A549 (cell line): Measurements from ENCODE around the gene CALHM3. TPM values are rescaled to one million over a fixed set of nuclear protein-coding genes. Genes with fewer than 3 reads are reported as not detected.
A peak's percentile ranks its signal among the peaks of the same experiment; 100 is the strongest.

Source experiments
- ATAC-seq, 2 experiments: fragments of 200-7000 bp in 1 of 2; fragments of >200 bp in 1 of 2; cut with Nextera tagmentation in 1 of 2; cut with Tn5 transposase in 1 of 2; 3 replicates each; pipeline versions ENCODE4 v1.8.0 to v1.9.1; 2018 to 2020; ENCODE audit warnings: mild to moderate bottlenecking in 1 of 2, moderate library complexity in 1 of 2
- CTCF ChIA-PET: fragments of 300-600 bp; sonication (Branson Sonifier 250); formaldehyde crosslinking; extraction: SDS; loops from one replicate; lab custom pipeline; 2021; ENCODE audit warnings: antibody characterized with exemption, inconsistent platforms; lab: Yijun Ruan, JAX
- POLR2A ChIA-PET: fragments of 350-600 bp; formaldehyde crosslinking; extraction: SDS; loops from one replicate; lab custom pipeline; 2021; ENCODE audit warnings: antibody characterized with exemption, inconsistent platforms; lab: Yijun Ruan, JAX
- DNase-seq, 2 experiments: peaks; one replicate each; pipeline versions ENCODE4 v3.0.0 to v3.0.0-alpha.2; 2011 to 2016; ENCODE audit warnings: low read depth in 1 of 2, low spot score in 1 of 2
- FAIRE-seq: peaks from 2 replicates; lab custom pipeline; 2011; peaks lifted over from hg19 to GRCh38; lab: Jason Lieb, UNC
- H3K27ac ChIP-seq, 2 experiments: fragments of >200 bp; sonication (Bioruptor Twin); formaldehyde crosslinking; 3 replicates each; pipeline ENCODE4 v1.5.1; 2016 to 2017
- H3K4me1 ChIP-seq: fragments of >200 bp; sonication (Bioruptor Twin); formaldehyde crosslinking; 3 replicates; pipeline ENCODE4 v1.6.1; 2016
- H3K4me2 ChIP-seq: fragments of >200 bp; sonication (Bioruptor Twin); formaldehyde crosslinking; 3 replicates; pipeline ENCODE4 v1.6.1; 2016
- H3K4me3 ChIP-seq: fragments of >200 bp; sonication (Bioruptor Twin); formaldehyde crosslinking; 3 replicates; pipeline ENCODE4 v1.5.1; 2016
- H3K9me3 ChIP-seq: fragments of >200 bp; sonication (Bioruptor Twin); formaldehyde crosslinking; 3 replicates; pipeline ENCODE4 v1.6.1; 2016
- CHD2 ChIP-seq: fragments of 150-350 bp; IDR thresholded peaks from 2 replicates; pipeline ENCODE4 v1.6.1; 2014; ENCODE audit warnings: low read length; ENCODE audit not compliant: partially characterized antibody
- CTCF ChIP-seq: fragments of >200 bp; sonication (Bioruptor Twin); formaldehyde crosslinking; IDR thresholded peaks from 3 replicates; pipeline ENCODE4 v1.5.1; 2016
- E2F6 ChIP-seq: IDR thresholded peaks from 2 replicates; pipeline ENCODE4 v1.6.1; 2012; ENCODE audit warnings: low read depth, borderline replicate concordance
- EHF ChIP-seq: fragments of 250-450 bp; sonication (Bioruptor Pico); IDR thresholded peaks from 2 replicates; pipeline ENCODE4 v1.5.0; 2020; ENCODE audit warnings: mild to moderate bottlenecking
- EP300 ChIP-seq, 2 experiments: fragments of >200 bp; sonication (Bioruptor Twin); formaldehyde crosslinking; IDR thresholded peaks; 2 replicates in 1 of 2; 3 replicates in 1 of 2; pipeline ENCODE4 v1.6.1; 2016 to 2017
- FOSB ChIP-seq: fragments of 250-450 bp; sonication (Bioruptor Pico); IDR thresholded peaks from 2 replicates; pipeline ENCODE4 v1.5.0; 2020; ENCODE audit warnings: mild to moderate bottlenecking, moderate library complexity
- FOSL2 ChIP-seq, 2 experiments: fragments of 450-650 bp in 1 of 2; fragments of >200 bp in 1 of 2; sonication (Bioruptor Twin) in 1 of 2; formaldehyde crosslinking; IDR thresholded peaks; 2 replicates each; pipeline versions ENCODE4 v1.5.0 to v1.6.1; 2016 to 2020; ENCODE audit warnings: mild to moderate bottlenecking in 1 of 2, moderate library complexity in 1 of 2
- GATA3 ChIP-seq: IDR thresholded peaks from 2 replicates; pipeline ENCODE4 v1.6.1; 2012; ENCODE audit warnings: borderline replicate concordance
- HDAC2 ChIP-seq: fragments of 200-600 bp; sonication (generic); IDR thresholded peaks from 2 replicates; pipeline ENCODE4 v1.6.1; 2016
- HMGXB4 ChIP-seq: fragments of 250-450 bp; sonication (Bioruptor Pico); IDR thresholded peaks from 2 replicates; pipeline ENCODE4 v1.5.0; 2021; ENCODE audit warnings: mild to moderate bottlenecking, moderate library complexity, borderline replicate concordance
- JUN ChIP-seq, 2 experiments: fragments of >200 bp; sonication (Bioruptor Twin); formaldehyde crosslinking; IDR thresholded peaks; 2 replicates in 1 of 2; 3 replicates in 1 of 2; pipeline ENCODE4 v1.6.1; 2016 to 2017
- JUNB ChIP-seq: fragments of >200 bp; sonication (Bioruptor Twin); formaldehyde crosslinking; IDR thresholded peaks from 2 replicates; pipeline ENCODE4 v1.6.1; 2016
- KDM1A ChIP-seq: fragments of 200-600 bp; sonication (generic); IDR thresholded peaks from 2 replicates; pipeline ENCODE4 v1.6.1; 2016; ENCODE audit warnings: low read depth, mild to moderate bottlenecking
- MAFK ChIP-seq: fragments of 450-650 bp; IDR thresholded peaks from 2 replicates; pipeline ENCODE4 v1.6.1; 2014; ENCODE audit not compliant: partially characterized antibody
- MAX ChIP-seq: IDR thresholded peaks from 2 replicates; pipeline ENCODE4 v1.6.1; 2012
- MYC ChIP-seq: IDR thresholded peaks from 2 replicates; pipeline ENCODE4 v1.6.1; 2012; ENCODE audit warnings: mild to moderate bottlenecking, inconsistent platforms, low read length, improper control_type of control experiment, borderline replicate concordance
- NFE2L2 ChIP-seq: fragments of 150-350 bp; conservative IDR thresholded peaks from 2 replicates; pipeline ENCODE4 v1.6.1; 2014; ENCODE audit warnings: low read length
- NR3C1 ChIP-seq: fragments of >200 bp; sonication (Bioruptor Twin); formaldehyde crosslinking; IDR thresholded peaks from 3 replicates; pipeline ENCODE4 v1.6.1; 2017
- POLR2AphosphoS2 ChIP-seq: conservative IDR thresholded peaks from 2 replicates; pipeline ENCODE4 v1.6.1; 2012; ENCODE audit warnings: low read length, improper control_type of control experiment, inconsistent platforms
- RARB ChIP-seq: fragments of 250-450 bp; sonication (Bioruptor Pico); IDR thresholded peaks from 2 replicates; pipeline ENCODE4 v1.8.0; 2021; ENCODE audit warnings: mild to moderate bottlenecking, moderate library complexity
- RCOR1 ChIP-seq: fragments of 150-350 bp; IDR thresholded peaks from 2 replicates; pipeline ENCODE4 v1.6.1; 2014; ENCODE audit warnings: antibody characterized with exemption, low read length, low read depth
- RNF2 ChIP-seq: fragments of 200-600 bp; sonication (generic); IDR thresholded peaks from 2 replicates; pipeline ENCODE4 v1.6.1; 2016; ENCODE audit warnings: low read depth, mild to moderate bottlenecking, antibody characterized with exemption, moderate library complexity, borderline replicate concordance
- SREBF2 ChIP-seq: fragments of 450-650 bp; IDR thresholded peaks from 2 replicates; pipeline ENCODE4 v1.6.1; 2014; ENCODE audit warnings: mild to moderate bottlenecking, moderate library complexity
- TFCP2L1 ChIP-seq: fragments of 250-450 bp; sonication (Bioruptor Pico); IDR thresholded peaks from 2 replicates; pipeline ENCODE4 v1.5.0; 2021; ENCODE audit warnings: mild to moderate bottlenecking
- TP53 ChIP-seq: fragments of 250-450 bp; sonication (Bioruptor Pico); IDR thresholded peaks from 2 replicates; pipeline ENCODE4 v1.5.0; 2021; ENCODE audit warnings: mild to moderate bottlenecking, moderate library complexity
- ZFP36 ChIP-seq: fragments of 450-650 bp; IDR thresholded peaks from 2 replicates; pipeline ENCODE4 v1.6.1; 2014; ENCODE audit warnings: borderline replicate concordance; ENCODE audit not compliant: partially characterized antibody
- ZNF302 ChIP-seq: fragments of 250-450 bp; sonication (Bioruptor Pico); IDR thresholded peaks from 2 replicates; pipeline ENCODE4 v1.9.0; 2021; ENCODE audit warnings: inconsistent platforms, mild to moderate bottlenecking, moderate library complexity
- WGBS: methylation state at CpG from one replicate; pipeline ENCODE4 v1.1.6; 2017; ENCODE audit errors: missing lambda C conversion rate; 5-methylcytosine and 5-hydroxymethylcytosine counted together
- polyA plus RNA-seq, 4 experiments: library from polyadenylated mRNA; depleted of rRNA in 3 of 4; stranded (reverse); fragments of >200 nt; fragmentation: RNase III in 1 of 4; extraction: RNeasy Plus Mini Kit Qiagen cat#74134 plus additional on column Dnase treatment in 1 of 4; gene quantifications; 2 replicates in 3 of 4; 3 replicates in 1 of 4; pipeline ENCODE4 v1.2.3, GENCODE V29; 2011 to 2017
- TF ChIP-seq, protein P1 (sequence below): IDR thresholded peaks from 2 replicates; pipeline ENCODE4 v1.6.1; 2012
- TF ChIP-seq, protein P2 (sequence below): fragments of >200 bp; sonication (Bioruptor Twin); formaldehyde crosslinking; IDR thresholded peaks from 2 replicates; pipeline ENCODE4 v1.6.1; 2016
- TF ChIP-seq, protein P3 (sequence below): fragments of 200-600 bp; sonication (generic); IDR thresholded peaks from 2 replicates; pipeline ENCODE4 v1.6.1; 2016; ENCODE audit warnings: antibody characterized with exemption, mild to moderate bottlenecking, moderate library complexity

CALHM3 gene
- polyA plus RNA-seq, 2 of the 4 experiments (the other 2 are of a cell fraction) = 0.08 to 0.21 TPM

GRCh38 chr10:103431902-103432301, 47.1 kb downstream of the CALHM3 start:
- ATAC-seq (peak in 1 of 2 experiments; percentile 64; a peak in 3 of 6 replicates), DNase-seq (no peak), FAIRE-seq (no peak)
- H3K9me3 ChIP-seq = no peaks in the 10 kb centered on the region
- H3K4me3 ChIP-seq = no peak overlapping the region
- no peak overlapping the region for H3K4me2 ChIP-seq
- H3K4me1 ChIP-seq = peaks cover 7% of the 10 kb centered on the region; the same call in 2 of the 3 replicates
- ChIA-PET POLR2A (no interaction called here), CTCF (interaction anchor here (0.5 to 5.3 kb wide), 4 partner anchors 15 to 433 kb away, joined by 3 to 24 read pairs (median 6); no protein-coding TSS in a partner anchor)
- 36% methylated on average over 8 of the region's 8 CpGs for WGBS
- TF ChIP-seq, protein P1, sequence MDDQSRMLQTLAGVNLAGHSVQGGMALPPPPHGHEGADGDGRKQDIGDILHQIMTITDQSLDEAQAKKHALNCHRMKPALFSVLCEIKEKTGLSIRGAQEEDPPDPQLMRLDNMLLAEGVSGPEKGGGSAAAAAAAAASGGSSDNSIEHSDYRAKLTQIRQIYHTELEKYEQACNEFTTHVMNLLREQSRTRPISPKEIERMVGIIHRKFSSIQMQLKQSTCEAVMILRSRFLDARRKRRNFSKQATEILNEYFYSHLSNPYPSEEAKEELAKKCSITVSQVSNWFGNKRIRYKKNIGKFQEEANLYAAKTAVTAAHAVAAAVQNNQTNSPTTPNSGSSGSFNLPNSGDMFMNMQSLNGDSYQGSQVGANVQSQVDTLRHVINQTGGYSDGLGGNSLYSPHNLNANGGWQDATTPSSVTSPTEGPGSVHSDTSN = no peak
- TF ChIP-seq POLR2AphosphoS2 = no peak
- TF ChIP-seq NR3C1 = no peak
- TF ChIP-seq FOSL2 (IDR thresholded peaks at IDR 0.05) = no peak
- TF ChIP-seq FOSL2 (CRISPR knock-in tag; IDR thresholded peaks at IDR 0.05) = no peak
- TF ChIP-seq RCOR1 = no peak
- no peak for TF ChIP-seq JUNB
- TF ChIP-seq EHF (CRISPR knock-in tag) = no peak
- no peak for TF ChIP-seq CHD2
- no peak for TF ChIP-seq EP300 (IDR thresholded peaks at IDR 0.05)
- no peak for TF ChIP-seq SREBF2
- TF ChIP-seq FOSB (CRISPR knock-in tag) = no peak
- no peak for TF ChIP-seq RNF2
- TF ChIP-seq ZNF302 (CRISPR knock-in tag) = no peak
- no peak for TF ChIP-seq TP53 (CRISPR knock-in tag)
- TF ChIP-seq HMGXB4 (CRISPR knock-in tag) = no peak
- TF ChIP-seq KDM1A = no peak
- no peak for TF ChIP-seq E2F6
- TF ChIP-seq, protein P2, sequence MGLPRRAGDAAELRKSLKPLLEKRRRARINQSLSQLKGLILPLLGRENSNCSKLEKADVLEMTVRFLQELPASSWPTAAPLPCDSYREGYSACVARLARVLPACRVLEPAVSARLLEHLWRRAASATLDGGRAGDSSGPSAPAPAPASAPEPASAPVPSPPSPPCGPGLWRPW = no peak
- TF ChIP-seq NFE2L2 = no peak
- TF ChIP-seq, protein P3, sequence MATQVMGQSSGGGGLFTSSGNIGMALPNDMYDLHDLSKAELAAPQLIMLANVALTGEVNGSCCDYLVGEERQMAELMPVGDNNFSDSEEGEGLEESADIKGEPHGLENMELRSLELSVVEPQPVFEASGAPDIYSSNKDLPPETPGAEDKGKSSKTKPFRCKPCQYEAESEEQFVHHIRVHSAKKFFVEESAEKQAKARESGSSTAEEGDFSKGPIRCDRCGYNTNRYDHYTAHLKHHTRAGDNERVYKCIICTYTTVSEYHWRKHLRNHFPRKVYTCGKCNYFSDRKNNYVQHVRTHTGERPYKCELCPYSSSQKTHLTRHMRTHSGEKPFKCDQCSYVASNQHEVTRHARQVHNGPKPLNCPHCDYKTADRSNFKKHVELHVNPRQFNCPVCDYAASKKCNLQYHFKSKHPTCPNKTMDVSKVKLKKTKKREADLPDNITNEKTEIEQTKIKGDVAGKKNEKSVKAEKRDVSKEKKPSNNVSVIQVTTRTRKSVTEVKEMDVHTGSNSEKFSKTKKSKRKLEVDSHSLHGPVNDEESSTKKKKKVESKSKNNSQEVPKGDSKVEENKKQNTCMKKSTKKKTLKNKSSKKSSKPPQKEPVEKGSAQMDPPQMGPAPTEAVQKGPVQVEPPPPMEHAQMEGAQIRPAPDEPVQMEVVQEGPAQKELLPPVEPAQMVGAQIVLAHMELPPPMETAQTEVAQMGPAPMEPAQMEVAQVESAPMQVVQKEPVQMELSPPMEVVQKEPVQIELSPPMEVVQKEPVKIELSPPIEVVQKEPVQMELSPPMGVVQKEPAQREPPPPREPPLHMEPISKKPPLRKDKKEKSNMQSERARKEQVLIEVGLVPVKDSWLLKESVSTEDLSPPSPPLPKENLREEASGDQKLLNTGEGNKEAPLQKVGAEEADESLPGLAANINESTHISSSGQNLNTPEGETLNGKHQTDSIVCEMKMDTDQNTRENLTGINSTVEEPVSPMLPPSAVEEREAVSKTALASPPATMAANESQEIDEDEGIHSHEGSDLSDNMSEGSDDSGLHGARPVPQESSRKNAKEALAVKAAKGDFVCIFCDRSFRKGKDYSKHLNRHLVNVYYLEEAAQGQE = no peak
- no peak overlapping the region for H3K27ac ChIP-seq

DNA sequence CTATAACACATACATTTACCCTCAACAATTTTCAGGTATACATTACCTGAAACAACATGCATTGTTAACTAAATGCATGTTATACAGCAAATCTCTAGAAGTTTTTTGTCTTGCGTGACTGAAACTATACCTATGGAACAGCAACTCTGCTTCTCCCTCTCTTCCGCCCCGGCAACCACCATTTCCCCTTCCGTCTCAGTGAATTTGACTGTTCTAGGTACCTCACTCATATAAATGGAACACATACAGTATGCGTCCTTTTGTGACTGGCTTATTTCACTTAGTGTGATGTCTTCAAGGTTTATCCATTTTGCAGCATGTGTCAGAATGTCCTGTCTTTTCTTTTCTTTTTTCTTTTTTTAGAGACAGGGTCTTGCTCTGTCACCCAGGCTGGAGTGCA, 49.4 kb downstream of the CALHM3 start:
- CTCF ChIA-PET = interaction anchor here (5.3 kb wide), 1 partner anchor 13 kb away, joined by 24 read pairs; no protein-coding TSS in a partner anchor
- TF ChIP-seq GATA3 (no peak), MAX (no peak), MYC (no peak), POLR2AphosphoS2 (no peak), ZFP36 (no peak), CHD2 (no peak), JUN (IDR thresholded peaks at IDR 0.05) (no peak), ZNF302 (CRISPR knock-in tag) (no peak), CTCF (no peak), TFCP2L1 (CRISPR knock-in tag) (no peak), HDAC2 (no peak), MAFK (no peak), RARB (CRISPR knock-in tag) (no peak)

More for the DNA sequence above, 49.4 kb downstream of the CALHM3 start:
- POLR2A ChIA-PET = no interaction called here
- no peak overlapping the region for H3K27ac ChIP-seq
- H3K9me3 ChIP-seq = no peaks in the 10 kb centered on the region
- H3K4me2 ChIP-seq = no peak overlapping the region
- WGBS = 92% methylated on average over 5 of the region's 5 CpGs
- H3K4me3 ChIP-seq = no peak overlapping the region
- H3K4me1 ChIP-seq = peaks cover 7% of the 10 kb centered on the region; the same call in 2 of the 3 replicates
- DNase-seq = no peak
- ATAC-seq = no peak
- no peak for FAIRE-seq
